CD14-positive monocyte (primary cell): ENCODE data around the gene CHPF. TPM values are rescaled to one million over a fixed set of nuclear protein-coding genes. Genes with fewer than 3 reads are reported as not detected.

Experiments used
- DNase-seq, 3 donors: peaks; one replicate each; pipeline ENCODE4 v3.0.0-alpha.2; 2011 to 2022
- H2AFZ ChIP-seq: 2 replicates; pipeline ENCODE4 v1.6.0; 2012; ENCODE audit warnings: mild to moderate bottlenecking, low read depth, low read length, inconsistent platforms; ENCODE audit not compliant: insufficient read depth, poor library complexity, severe bottlenecking
- H3K27ac ChIP-seq, 2 donors: 1 replicate in 1 of 2; 2 replicates in 1 of 2; pipeline ENCODE4 v1.5.1; 2012 to 2013; ENCODE audit warnings: low read length in 2 of 2, control low read depth in 1 of 2, inconsistent platforms in 1 of 2, low read depth in 1 of 2, mild to moderate bottlenecking in 1 of 2
- H3K27me3 ChIP-seq, 2 donors: one replicate each; pipeline versions ENCODE4 v1.6.0 to v1.6.1; 2011 to 2013; ENCODE audit warnings: low read length in 2 of 2; ENCODE audit not compliant: control insufficient read depth in 2 of 2, insufficient read depth in 2 of 2
- H3K36me3 ChIP-seq, 2 donors: replicated peaks in 1 of 2; 1 replicate in 1 of 2; 2 replicates in 1 of 2; pipeline versions ENCODE4 v1.5.1 to v1.6.1; 2012 to 2013; ENCODE audit warnings: low read length in 2 of 2, control low read depth in 1 of 2, inconsistent platforms in 1 of 2, mild to moderate bottlenecking in 1 of 2; ENCODE audit not compliant: insufficient read depth in 2 of 2, control insufficient read depth in 1 of 2
- H3K4me1 ChIP-seq, 2 donors: 1 replicate in 1 of 2; 2 replicates in 1 of 2; pipeline versions ENCODE4 v1.5.1 to v1.6.1; 2012 to 2013; ENCODE audit warnings: low read length in 2 of 2, control low read depth in 1 of 2, inconsistent platforms in 1 of 2, mild to moderate bottlenecking in 1 of 2, moderate library complexity in 1 of 2; ENCODE audit not compliant: insufficient read depth in 2 of 2, control insufficient read depth in 1 of 2
- H3K4me2 ChIP-seq: replicated peaks from 2 replicates; pipeline ENCODE3; 2012; ENCODE audit warnings: low read length, moderate library complexity, mild to moderate bottlenecking; ENCODE audit not compliant: poor library complexity, severe bottlenecking; ENCODE audit errors: extremely low read depth
- H3K4me3 ChIP-seq, 3 experiments: fragments of 200-600 bp in 1 of 3; sonication (generic) in 1 of 3; replicated peaks in 1 of 3; 1 replicate in 2 of 3; 2 replicates in 1 of 3; pipeline ENCODE4 v1.5.1; 2011 to 2013; ENCODE audit warnings: low read length in 3 of 3, mild to moderate bottlenecking in 3 of 3, control low read depth in 2 of 3, low read depth in 2 of 3, inconsistent platforms in 1 of 3, moderate library complexity in 1 of 3
- H3K79me2 ChIP-seq: 2 replicates; pipeline ENCODE4 v1.6.0; 2012; ENCODE audit warnings: mild to moderate bottlenecking, control low read depth, inconsistent platforms, low read length, moderate library complexity; ENCODE audit not compliant: insufficient read depth
- H3K9ac ChIP-seq: 2 replicates; pipeline ENCODE4 v1.6.0; 2017; ENCODE audit warnings: low read length, mild to moderate bottlenecking; ENCODE audit not compliant: insufficient read depth, poor library complexity, severe bottlenecking
- H3K9me3 ChIP-seq, 2 donors: replicated peaks in 1 of 2; 1 replicate in 1 of 2; 2 replicates in 1 of 2; pipeline versions ENCODE4 v1.5.1 to v1.6.1; 2012 to 2013; ENCODE audit warnings: low read length in 2 of 2, control low read depth in 1 of 2; ENCODE audit not compliant: control insufficient read depth in 1 of 2, insufficient read depth in 1 of 2
- H4K20me1 ChIP-seq: 2 replicates; pipeline ENCODE4 v1.6.0; 2012; ENCODE audit warnings: mild to moderate bottlenecking, low read length, control low read depth, moderate library complexity; ENCODE audit not compliant: insufficient read depth
- H3K27ac Mint-ChIP-seq, 7 donors: one replicate each; pipeline ENCODE4 v1.8.0; 2020; ENCODE audit warnings: mild to moderate bottlenecking in 7 of 7, mixed read lengths in 7 of 7, moderate library complexity in 6 of 7, inconsistent platforms in 2 of 7
- H3K27me3 Mint-ChIP-seq, 3 donors: one replicate each; pipeline ENCODE4 v1.8.0; 2021 to 2022; ENCODE audit warnings: low read depth in 3 of 3, mild to moderate bottlenecking in 3 of 3, mixed read lengths in 3 of 3, moderate library complexity in 3 of 3, inconsistent platforms in 1 of 3
- H3K36me3 Mint-ChIP-seq, 2 donors: one replicate each; pipeline ENCODE4 v1.8.0; 2020; ENCODE audit warnings: mixed read lengths in 2 of 2, inconsistent platforms in 1 of 2, mild to moderate bottlenecking in 1 of 2
- H3K4me1 Mint-ChIP-seq: one replicate; pipeline ENCODE4 v1.8.0; 2020; ENCODE audit warnings: mild to moderate bottlenecking, mixed read lengths
- H3K4me3 Mint-ChIP-seq, 2 donors: one replicate each; pipeline ENCODE4 v1.8.0; 2020; ENCODE audit warnings: mild to moderate bottlenecking in 2 of 2, mixed read lengths in 2 of 2, moderate library complexity in 1 of 2
- H3K9me3 Mint-ChIP-seq, 7 donors: one replicate each; pipeline ENCODE4 v1.8.0; 2020 to 2022; ENCODE audit warnings: mixed read lengths in 7 of 7, mild to moderate bottlenecking in 6 of 7, moderate library complexity in 6 of 7, inconsistent platforms in 2 of 7
- CTCF ChIP-seq: fragments of 200-600 bp; IDR thresholded peaks from one replicate; pipeline ENCODE4 v1.8.0; 2022; ENCODE audit warnings: antibody characterized with exemption, mild to moderate bottlenecking
- WGBS: methylation state at CpG from one replicate; pipeline ENCODE4 v1.1.5; 2013; ENCODE audit warnings: missing lambda C conversion rate; ENCODE audit not compliant: insufficient coverage; 5-methylcytosine and 5-hydroxymethylcytosine counted together
- intact Hi-C, 2 donors: fragments of 100-400 bp; cut with micrococcal nuclease; formaldehyde crosslinking; loops; one replicate each; pipeline versions ENCODE4 v1.15.0 to v1.15.1; 2023
- polyA plus RNA-seq, 3 donors: library from polyadenylated mRNA; depleted of rRNA in 1 of 3; unstranded in 2 of 3; stranded (reverse) in 1 of 3; fragments of 300-500 nt in 2 of 3; fragments of >200 nt in 1 of 3; fragmentation: Illumina TruSeq in 2 of 3; gene quantifications; 1 replicate in 2 of 3; 2 replicates in 1 of 3; pipeline ENCODE4 v1.2.3, GENCODE V29; 2012 to 2021

CHPF gene
- polyA plus RNA-seq, 3 donors = 0.09 to 0.32 (median 0.09) TPM

- Histone ChIP-seq H3K4me1 (no peaks in the 10 kb centered on the region), H3K9ac (no peak overlapping the region), H3K4me2 (no peak overlapping the region), H3K79me2 (no peaks in the 10 kb centered on the region), H4K20me1 (no peaks in the 10 kb centered on the region), H3K36me3 (no peaks in the 10 kb centered on the region), H2AFZ (no peak overlapping the region), H3K27me3 (peaks cover 42 to 66% of the 10 kb centered on the region in 2 donors), H3K9me3 (peaks cover 0 to 14% of the 10 kb centered on the region in 2 donors), H3K27ac (no peak overlapping the region), H3K4me3 (no peak overlapping the region)
- peaks cover 70 to 88% (median 84%) of the 10 kb centered on the region in 3 donors for H3K27me3 Mint-ChIP-seq
- peaks cover 0 to 5% (median 2%) of the 10 kb centered on the region in 7 donors for H3K9me3 Mint-ChIP-seq
- H3K4me3 Mint-ChIP-seq = no peak overlapping the region
- 52% methylated on average over 6 of the region's 6 CpGs for WGBS
- TF ChIP-seq CTCF = no peak
- peaks cover 0 to 1% of the 10 kb centered on the region in 2 donors for H3K36me3 Mint-ChIP-seq
- no peak for DNase-seq
- intact Hi-C loops = loop anchor here in 1 of 2 donors (2.0 to 5.0 kb wide), 3 partner anchors 35 to 124 kb away; no protein-coding TSS in a partner anchor
- no peak overlapping the region for H3K27ac Mint-ChIP-seq
- H3K4me1 Mint-ChIP-seq = no peaks in the 10 kb centered on the region
Observed at GRCh38 chr2:219527076-219527394, 16.6 kb downstream of the CHPF start.

GRCh38 chr2:219526320-219527075 lies 17.1 kb downstream of the CHPF start:
- Histone ChIP-seq H3K4me1 (no peaks in the 10 kb centered on the region), H4K20me1 (no peaks in the 10 kb centered on the region), H3K4me2 (no peak overlapping the region), H3K36me3 (no peaks in the 10 kb centered on the region), H2AFZ (no peak overlapping the region), H3K27ac (no peak overlapping the region), H3K79me2 (no peaks in the 10 kb centered on the region), H3K9me3 (peaks cover 0 to 14% of the 10 kb centered on the region in 2 donors), H3K9ac (no peak overlapping the region), H3K27me3 (peaks cover 48 to 71% of the 10 kb centered on the region in 2 donors), H3K4me3 (no peak overlapping the region)
- Mint-ChIP-seq H3K9me3 (peaks cover 0 to 8% (median 2%) of the 10 kb centered on the region in 7 donors), H3K27ac (no peak overlapping the region), H3K36me3 (peaks cover 0 to 6% of the 10 kb centered on the region in 2 donors), H3K4me3 (no peak overlapping the region), H3K4me1 (no peaks in the 10 kb centered on the region), H3K27me3 (peaks cover 75 to 91% (median 87%) of the 10 kb centered on the region in 3 donors)
- intact Hi-C loops = loop anchor here in 1 of 2 donors (2.0 to 5.0 kb wide), 3 partner anchors 34 to 124 kb away; no protein-coding TSS in a partner anchor
- TF ChIP-seq CTCF = no peak
- no peak for DNase-seq
- 66% methylated on average over 10 of the region's 11 CpGs for WGBS
